Lung (tissue), 12 donors: ENCODE measurements around the gene CFAP20DC. TPM values are rescaled to one million over a fixed set of nuclear protein-coding genes. Genes with fewer than 3 reads are reported as not detected.

Experiments used
- ATAC-seq: fragments of 200-7000 bp; cut with Tn5 transposase; one replicate; pipeline ENCODE4 v1.9.1; 2020; ENCODE audit warnings: moderate number of reproducible peaks; ENCODE audit not compliant: insufficient read depth, low FRiP score
- DNase-seq, 3 donors: peaks; one replicate each; pipeline ENCODE4 v3.0.0-alpha.2; 2013 to 2017
- H3K27ac ChIP-seq, 2 donors: one replicate each; pipeline ENCODE4 v1.5.1; 2013; ENCODE audit warnings: mild to moderate bottlenecking in 2 of 2, moderate library complexity in 2 of 2, control low read depth in 1 of 2, inconsistent platforms in 1 of 2, low read depth in 1 of 2, low read length in 1 of 2
- H3K27me3 ChIP-seq, 3 donors: one replicate each; pipeline ENCODE4 v1.5.1; 2013; ENCODE audit warnings: low read length in 2 of 3; ENCODE audit not compliant: control insufficient read depth in 3 of 3, insufficient read depth in 3 of 3
- H3K36me3 ChIP-seq, 4 donors: one replicate each; pipeline ENCODE4 v1.5.1; 2013; ENCODE audit warnings: low read length in 4 of 4, mild to moderate bottlenecking in 1 of 4, moderate library complexity in 1 of 4; ENCODE audit not compliant: control insufficient read depth in 4 of 4, insufficient read depth in 4 of 4
- H3K4me1 ChIP-seq, 5 donors: one replicate each; pipeline ENCODE4 v1.5.1; 2013; ENCODE audit warnings: low read length in 5 of 5, mild to moderate bottlenecking in 2 of 5, moderate library complexity in 1 of 5; ENCODE audit not compliant: control insufficient read depth in 5 of 5, insufficient read depth in 5 of 5
- H3K4me3 ChIP-seq: one replicate; pipeline ENCODE4 v1.5.1; 2013; ENCODE audit warnings: mild to moderate bottlenecking, control low read depth, moderate library complexity
- H3K9ac ChIP-seq, 2 donors: one replicate each; pipeline ENCODE4 v1.5.1; 2013; ENCODE audit warnings: low read length in 2 of 2, control low read depth in 1 of 2; ENCODE audit not compliant: insufficient read depth in 1 of 2
- H3K9me3 ChIP-seq, 4 donors: one replicate each; pipeline ENCODE4 v1.5.1; 2013; ENCODE audit warnings: low read length in 3 of 4, mild to moderate bottlenecking in 1 of 4, moderate library complexity in 1 of 4; ENCODE audit not compliant: control insufficient read depth in 4 of 4, insufficient read depth in 3 of 4
- CTCF ChIP-seq: IDR thresholded peaks from 2 replicates; pipeline ENCODE4 v1.5.1; 2012; ENCODE audit warnings: mild to moderate bottlenecking; ENCODE audit errors: control extremely low read depth, extremely low read depth
- WGBS, 2 donors: extraction: QIAGEN DNeasy Blood & Tissue Kit; methylation state at CpG; one replicate each; pipeline ENCODE4 v1.1.7; 2013; 5-methylcytosine and 5-hydroxymethylcytosine counted together
- polyA plus RNA-seq, 2 donors: library from polyadenylated mRNA; stranded (reverse); fragments of 200-250 nt; gene quantifications; one replicate each; pipeline ENCODE4 v1.2.1, GENCODE V29; 2013
- total RNA-seq, 2 donors: library from RNA; depleted of rRNA in 1 of 2; stranded (reverse); fragments of >200 nt in 1 of 2; gene quantifications; one replicate each; pipeline ENCODE4 v1.2.1, GENCODE V29; 2014 to 2021
- donor health status: control.
- donor health status: control.
- donor health status: Bipolar disorder and iron deficiency.
- donor health status: healthy.
- donor health status: DM: yes; HTN: yes; CAD: no.

CFAP20DC gene
- total and polyA plus RNA-seq, 4 donors: 0.47 to 5.4 (median 1.5) TPM

DNA sequence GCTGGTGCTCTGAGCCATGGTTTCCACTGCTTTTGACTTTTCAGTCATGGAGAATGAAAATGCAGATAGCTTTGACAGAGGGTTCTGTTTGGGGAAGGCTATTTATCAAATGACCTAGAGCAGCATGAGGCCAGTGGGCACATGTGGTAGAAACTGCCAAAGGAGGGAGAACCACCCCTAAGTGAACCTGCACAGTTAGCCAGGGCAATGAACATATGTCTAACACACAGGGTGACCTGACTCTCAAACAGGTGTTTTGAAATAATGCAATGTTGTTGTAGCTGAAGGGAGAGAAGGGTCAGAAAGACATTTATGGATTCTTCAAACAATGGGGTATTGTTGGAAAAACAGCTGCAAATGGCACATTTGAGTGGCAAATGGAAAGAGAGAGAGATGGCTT, 208.9 kb downstream of the CFAP20DC start:
- no peak for TF ChIP-seq CTCF
- Histone ChIP-seq H3K27me3 (no peaks in the 10 kb centered on the region), H3K9ac (no peak overlapping the region), H3K4me1 (no peaks in the 10 kb centered on the region), H3K4me3 (no peak overlapping the region), H3K27ac (no peak overlapping the region), H3K9me3 (no peaks in the 10 kb centered on the region), H3K36me3 (no peaks in the 10 kb centered on the region)
- DNase-seq: no peak
- no peak for ATAC-seq

DNA sequence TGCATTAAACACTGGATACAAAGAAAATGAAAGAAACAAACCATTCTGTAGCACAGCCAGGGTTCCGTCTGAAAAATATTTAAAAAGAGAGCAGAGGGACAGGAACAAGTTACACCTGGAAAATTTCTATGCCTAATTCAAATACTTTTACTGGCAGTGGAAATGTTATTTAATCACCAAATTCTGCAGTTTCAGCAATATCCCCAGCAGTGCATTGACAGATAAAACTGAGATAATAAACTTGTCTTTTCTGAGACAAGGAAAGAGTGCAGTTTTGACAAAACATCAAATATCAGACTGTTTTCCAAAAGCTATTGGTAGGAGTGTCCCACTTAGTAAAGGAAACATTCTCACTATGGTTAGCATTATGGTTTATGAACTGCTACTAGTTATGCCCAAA, 209.9 kb downstream of the CFAP20DC start:
- Histone ChIP-seq H3K9ac (no peak overlapping the region), H3K4me3 (no peak overlapping the region), H3K36me3 (no peaks in the 10 kb centered on the region), H3K27ac (no peak overlapping the region), H3K27me3 (no peaks in the 10 kb centered on the region), H3K9me3 (no peaks in the 10 kb centered on the region), H3K4me1 (no peaks in the 10 kb centered on the region)
- TF ChIP-seq CTCF: no peak
- WGBS, 2 donors: 93 to 95% methylated on average over 1 of the region's 1 CpG
- DNase-seq (no peak), ATAC-seq (no peak)

DNA sequence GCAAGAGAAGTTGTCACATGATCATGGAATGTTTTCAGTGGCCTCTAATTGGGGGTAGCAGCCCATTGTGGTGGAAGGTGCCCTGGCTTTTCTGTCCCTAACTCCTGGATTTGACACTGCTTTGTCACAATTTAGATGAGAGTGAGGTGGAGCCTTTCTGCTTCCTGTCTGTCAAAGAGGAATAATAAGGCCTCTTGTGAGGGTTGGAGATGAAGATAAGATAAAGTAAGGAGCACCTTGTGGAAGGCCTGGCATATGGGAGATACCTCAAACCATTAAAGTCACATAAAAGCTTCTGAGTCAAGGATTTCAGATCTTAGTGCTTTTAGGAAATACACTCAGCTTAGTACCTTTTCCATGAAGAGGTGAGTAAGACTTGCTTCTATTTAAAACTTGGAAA, 210.6 kb downstream of the CFAP20DC start:
- Histone ChIP-seq H3K27ac (no peak overlapping the region), H3K4me3 (no peak overlapping the region), H3K27me3 (no peaks in the 10 kb centered on the region), H3K36me3 (no peaks in the 10 kb centered on the region), H3K9me3 (no peaks in the 10 kb centered on the region), H3K4me1 (peaks cover 0 to under 1% (median 0%) of the 10 kb centered on the region in 5 donors), H3K9ac (no peak overlapping the region)
- no peak for TF ChIP-seq CTCF
- ATAC-seq (no peak), DNase-seq (no peak)

GRCh38 chr3:58837856-58838255, 212.0 kb downstream of the CFAP20DC start:
- no peak overlapping the region for H3K9ac ChIP-seq
- no peak for TF ChIP-seq CTCF
- WGBS, 2 donors: 89 to 91% methylated on average over 4 of the region's 4 CpGs
- no peaks in the 10 kb centered on the region for H3K9me3 ChIP-seq
- H3K36me3 ChIP-seq: no peaks in the 10 kb centered on the region
- H3K27ac ChIP-seq: no peak overlapping the region
- H3K27me3 ChIP-seq: no peaks in the 10 kb centered on the region
- H3K4me3 ChIP-seq: no peak overlapping the region
- no peak for ATAC-seq
- no peak for DNase-seq
- H3K4me1 ChIP-seq: peaks cover 0 to 12% (median 0%) of the 10 kb centered on the region in 5 donors
